B cell (primary cell): ENCODE results near the gene CCNL1. TPM values are rescaled to one million over a fixed set of nuclear protein-coding genes. Genes with fewer than 3 reads are reported as not detected.
A peak's percentile ranks its signal among the peaks of the same experiment; 100 is the strongest.

Source experiments
- ATAC-seq: fragments of 200-7000 bp; cut with Tn5 transposase; one replicate; pipeline ENCODE4 v1.10.0; 2021; ENCODE audit warnings: low read depth, mild to moderate bottlenecking, moderate number of reproducible peaks, moderate library complexity
- CTCF ChIA-PET: fragments of 350-600 bp; sonication (Branson Sonifier 250); formaldehyde crosslinking; loops from one replicate; lab custom pipeline; 2021; ENCODE audit warnings: antibody characterized with exemption, inconsistent platforms; lab: Charles Lee
- POLR2A ChIA-PET: fragments of 350-600 bp; sonication (Branson Sonifier 250); formaldehyde crosslinking; loops from one replicate; lab custom pipeline; 2021; ENCODE audit warnings: antibody characterized with exemption; lab: Charles Lee
- DNase-seq: peaks from one replicate; pipeline ENCODE4 v3.0.0; 2013
- H2AFZ ChIP-seq: 2 replicates; pipeline ENCODE4 v1.6.1; 2012; ENCODE audit warnings: mild to moderate bottlenecking, low read depth, low read length; ENCODE audit not compliant: insufficient read depth, poor library complexity, severe bottlenecking
- H3K27ac ChIP-seq, 2 donors: 1 replicate in 1 of 2; 2 replicates in 1 of 2; pipeline ENCODE4 v1.5.1; 2012 to 2013; ENCODE audit warnings: low read length in 2 of 2, mild to moderate bottlenecking in 2 of 2, moderate library complexity in 1 of 2
- H3K27me3 ChIP-seq, 4 experiments: fragments of 200-600 bp in 1 of 4; sonication (generic) in 1 of 4; replicated peaks in 1 of 4; 1 replicate in 2 of 4; 2 replicates in 2 of 4; pipeline versions ENCODE4 v1.6.1 to v1.7.0; 2013 to 2016; ENCODE audit warnings: low read length in 3 of 4, mild to moderate bottlenecking in 2 of 4, mixed read lengths in 1 of 4, moderate library complexity in 1 of 4; ENCODE audit not compliant: insufficient read depth in 4 of 4, control insufficient read depth in 3 of 4; ENCODE audit errors: control extremely low read depth in 1 of 4
- H3K36me3 ChIP-seq, 2 experiments: replicated peaks in 1 of 2; 1 replicate in 1 of 2; 2 replicates in 1 of 2; pipeline versions ENCODE4 v1.6.1 to v1.7.1; 2013; ENCODE audit warnings: low read length in 1 of 2; ENCODE audit not compliant: insufficient read depth in 2 of 2, control insufficient read depth in 1 of 2; ENCODE audit errors: control extremely low read depth in 1 of 2, extremely low read depth in 1 of 2
- H3K4me1 ChIP-seq, 2 donors: fragments of 200-600 bp in 1 of 2; sonication (generic) in 1 of 2; 1 replicate in 1 of 2; 2 replicates in 1 of 2; pipeline versions ENCODE4 v1.5.1 to v1.6.1; 2013 to 2017; ENCODE audit warnings: low read length in 2 of 2; ENCODE audit not compliant: control insufficient read depth in 2 of 2, insufficient read depth in 2 of 2
- H3K4me2 ChIP-seq: replicated peaks from 2 replicates; pipeline ENCODE3; 2012; ENCODE audit warnings: mild to moderate bottlenecking, low read depth, low read length; ENCODE audit not compliant: poor library complexity, severe bottlenecking
- H3K4me3 ChIP-seq, 5 experiments: fragments of 200-600 bp in 1 of 5; sonication (generic) in 1 of 5; 1 replicate in 3 of 5; 2 replicates in 2 of 5; pipeline versions ENCODE4 v1.5.1 to v1.7.0; 2011 to 2016; ENCODE audit warnings: low read length in 4 of 5, mild to moderate bottlenecking in 4 of 5, low read depth in 2 of 5, control low read depth in 1 of 5, moderate library complexity in 1 of 5; ENCODE audit not compliant: insufficient read depth in 1 of 5; ENCODE audit errors: control extremely low read depth in 1 of 5, extremely low read depth in 1 of 5
- H3K79me2 ChIP-seq: fragments of 200-600 bp; sonication (generic); one replicate; pipeline ENCODE4 v1.6.0; 2016; ENCODE audit warnings: low read length; ENCODE audit not compliant: control insufficient read depth, insufficient read depth
- H3K9ac ChIP-seq: fragments of 200-600 bp; sonication (generic); 2 replicates; pipeline ENCODE4 v1.6.1; 2017; ENCODE audit warnings: mild to moderate bottlenecking, low read length, moderate library complexity
- H3K9me3 ChIP-seq, 3 donors: one replicate each; pipeline versions ENCODE4 v1.6.1 to v1.7.1; 2013; ENCODE audit warnings: low read length in 2 of 3; ENCODE audit not compliant: control insufficient read depth in 2 of 3, insufficient read depth in 1 of 3; ENCODE audit errors: control extremely low read depth in 1 of 3
- H4K20me1 ChIP-seq: 2 replicates; pipeline ENCODE4 v1.6.0; 2012; ENCODE audit warnings: mild to moderate bottlenecking, low read length; ENCODE audit not compliant: insufficient read depth, control insufficient read depth, poor library complexity, severe bottlenecking
- H3K27ac Mint-ChIP-seq: one replicate; pipeline ENCODE4 v1.8.0; 2021; ENCODE audit warnings: mixed read lengths
- H3K27me3 Mint-ChIP-seq: one replicate; pipeline ENCODE4 v1.8.0; 2021; ENCODE audit warnings: mixed read lengths
- H3K4me1 Mint-ChIP-seq: one replicate; pipeline ENCODE4 v1.8.0; 2021; ENCODE audit warnings: mixed read lengths
- H3K4me3 Mint-ChIP-seq: one replicate; pipeline ENCODE4 v1.8.0; 2021; ENCODE audit warnings: mixed read lengths
- H3K9me3 Mint-ChIP-seq: one replicate; pipeline ENCODE4 v1.8.0; 2022; ENCODE audit warnings: mixed read lengths; ENCODE audit not compliant: insufficient read depth
- EZH2 ChIP-seq: IDR thresholded peaks from 2 replicates; pipeline ENCODE4 v1.6.1; 2012; ENCODE audit warnings: borderline replicate concordance, low read depth, mild to moderate bottlenecking, moderate library complexity, low read length; ENCODE audit not compliant: insufficient read depth, poor library complexity, severe bottlenecking
- WGBS: methylation state at CpG from one replicate; pipeline ENCODE4 v1.1.5; 2013; ENCODE audit warnings: missing lambda C conversion rate; ENCODE audit not compliant: insufficient coverage; 5-methylcytosine and 5-hydroxymethylcytosine counted together
- intact Hi-C: fragments of 100-400 bp; cut with micrococcal nuclease; formaldehyde crosslinking; loops from one replicate; pipeline ENCODE4 v1.10.0; 2022
- polyA plus RNA-seq: library from polyadenylated mRNA; depleted of rRNA; stranded (reverse); fragments of >200 nt; gene quantifications from 2 replicates; pipeline ENCODE4 v1.2.3, GENCODE V29; 2012
- total RNA-seq, 2 donors: library from RNA; stranded (reverse); fragments of 120-200 nt in 1 of 2; gene quantifications; 1 replicate in 1 of 2; 2 replicates in 1 of 2; pipeline versions ENCODE4 v1.2.3 to v1.2.4, GENCODE V29; 2013 to 2022
- TF ChIP-seq, protein P1 (sequence below): fragments of 200-600 bp; IDR thresholded peaks from one replicate; pipeline ENCODE4 v1.8.0; 2022; ENCODE audit warnings: antibody characterized with exemption, mild to moderate bottlenecking

The CCNL1 gene
- total and polyA plus RNA-seq, 2 donors (not counting 1 experiment from before 2014, with no cell fraction given): 322 to 655 TPM

DNA sequence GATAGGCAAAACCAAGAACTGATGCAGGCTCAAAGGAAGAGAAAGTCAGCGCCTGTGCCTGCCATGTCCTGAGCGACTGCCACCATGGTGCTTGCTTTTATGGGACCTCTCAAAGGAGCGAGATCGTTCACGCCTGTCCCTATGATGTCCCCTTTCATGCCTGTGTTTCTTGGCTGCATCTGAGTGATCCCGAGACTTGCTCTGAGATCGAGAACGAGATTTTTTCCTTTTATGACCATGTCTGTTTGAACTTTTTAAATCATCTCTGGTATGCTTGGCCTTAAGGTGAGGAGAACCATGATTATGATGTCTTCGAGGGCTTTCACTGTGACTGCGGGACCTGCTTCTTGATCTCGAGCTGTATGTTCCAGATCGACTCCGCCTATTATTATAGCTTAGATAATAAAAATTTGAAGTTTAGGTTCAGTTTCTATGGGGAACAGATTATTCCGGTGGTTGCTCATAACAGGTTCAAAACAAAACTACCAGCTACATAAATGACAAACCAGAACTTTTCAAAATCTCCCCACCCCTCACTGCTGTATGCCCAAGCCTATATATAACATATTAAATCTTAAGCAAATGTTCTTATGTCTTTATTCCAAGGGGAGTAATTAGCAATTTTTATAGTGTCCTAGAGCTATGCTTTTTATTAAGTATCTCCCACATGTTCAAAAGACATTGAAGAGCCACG, 11.6 kb downstream of the CCNL1 start:
- no peaks in the 10 kb centered on the region for H3K9me3 Mint-ChIP-seq
- H2AFZ ChIP-seq: no peak overlapping the region
- no peak overlapping the region for H3K27ac ChIP-seq
- no peak overlapping the region for H3K4me3 ChIP-seq
- intact Hi-C loops: no loop called here
- H3K27ac Mint-ChIP-seq: no peak overlapping the region
- peaks cover 8 to 99% of the 10 kb centered on the region in 2 experiments for H3K36me3 ChIP-seq
- no peaks in the 10 kb centered on the region for H3K27me3 Mint-ChIP-seq
- ChIA-PET POLR2A (interaction anchor here (1.2 kb wide), 1 partner anchor 12 kb away, joined by 3 read pairs; no protein-coding TSS in a partner anchor), CTCF (interaction anchor here (1.5 kb wide), 1 partner anchor 11 kb away, joined by 7 read pairs; no protein-coding TSS in a partner anchor)
- peaks cover 30% of the 10 kb centered on the region for H4K20me1 ChIP-seq
- no peak for ATAC-seq
- no peaks in the 10 kb centered on the region for H3K4me1 ChIP-seq
- no peaks in the 10 kb centered on the region for H3K27me3 ChIP-seq
- TF ChIP-seq, protein P1, sequence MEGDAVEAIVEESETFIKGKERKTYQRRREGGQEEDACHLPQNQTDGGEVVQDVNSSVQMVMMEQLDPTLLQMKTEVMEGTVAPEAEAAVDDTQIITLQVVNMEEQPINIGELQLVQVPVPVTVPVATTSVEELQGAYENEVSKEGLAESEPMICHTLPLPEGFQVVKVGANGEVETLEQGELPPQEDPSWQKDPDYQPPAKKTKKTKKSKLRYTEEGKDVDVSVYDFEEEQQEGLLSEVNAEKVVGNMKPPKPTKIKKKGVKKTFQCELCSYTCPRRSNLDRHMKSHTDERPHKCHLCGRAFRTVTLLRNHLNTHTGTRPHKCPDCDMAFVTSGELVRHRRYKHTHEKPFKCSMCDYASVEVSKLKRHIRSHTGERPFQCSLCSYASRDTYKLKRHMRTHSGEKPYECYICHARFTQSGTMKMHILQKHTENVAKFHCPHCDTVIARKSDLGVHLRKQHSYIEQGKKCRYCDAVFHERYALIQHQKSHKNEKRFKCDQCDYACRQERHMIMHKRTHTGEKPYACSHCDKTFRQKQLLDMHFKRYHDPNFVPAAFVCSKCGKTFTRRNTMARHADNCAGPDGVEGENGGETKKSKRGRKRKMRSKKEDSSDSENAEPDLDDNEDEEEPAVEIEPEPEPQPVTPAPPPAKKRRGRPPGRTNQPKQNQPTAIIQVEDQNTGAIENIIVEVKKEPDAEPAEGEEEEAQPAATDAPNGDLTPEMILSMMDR: no peak
- no peak for TF ChIP-seq EZH2
- H3K4me1 Mint-ChIP-seq: peaks cover 3% of the 10 kb centered on the region
- no peak overlapping the region for H3K4me3 Mint-ChIP-seq
- no peak overlapping the region for H3K9ac ChIP-seq
- WGBS: 83% methylated on average over 7 of the region's 15 CpGs
- H3K4me2 ChIP-seq: no peak overlapping the region
- no peak for DNase-seq
- no peaks in the 10 kb centered on the region for H3K79me2 ChIP-seq
- no peaks in the 10 kb centered on the region for H3K9me3 ChIP-seq

DNA sequence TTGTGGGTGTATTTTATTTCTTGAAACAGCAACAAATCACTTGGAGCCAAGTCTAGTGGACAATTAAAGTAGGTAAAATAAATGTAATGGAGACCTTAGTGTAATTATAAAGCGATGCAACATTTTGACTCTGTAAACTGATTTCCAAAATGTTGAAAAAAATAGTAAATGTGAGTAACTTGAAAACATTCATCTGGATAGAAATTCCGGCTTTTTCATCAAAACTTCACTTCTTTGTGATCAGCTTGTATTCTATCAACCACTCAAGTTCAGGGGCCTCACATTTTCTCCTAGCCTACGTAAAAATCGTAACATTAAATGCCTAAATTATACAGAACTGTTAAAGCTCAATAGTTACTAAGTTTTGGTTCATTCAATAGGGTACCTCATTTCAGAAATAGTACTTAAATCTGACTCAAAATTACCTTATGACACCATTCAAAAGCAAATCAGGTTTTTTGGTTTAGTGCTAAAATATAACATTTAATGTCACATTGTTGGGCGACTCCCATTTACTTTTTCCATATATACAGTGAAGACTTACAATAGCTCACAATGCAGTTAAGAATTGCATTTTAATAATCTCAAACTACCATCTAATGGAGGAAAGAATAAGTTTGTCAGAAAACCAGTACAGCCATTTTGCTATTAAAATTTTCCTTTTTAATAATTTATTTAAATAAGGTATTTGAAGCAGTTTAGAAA, 12.7 kb downstream of the CCNL1 start:
- TF ChIP-seq, protein P1: no peak
- TF ChIP-seq EZH2: no peak
- Histone ChIP-seq H3K9me3 (no peaks in the 10 kb centered on the region), H3K27me3 (no peaks in the 10 kb centered on the region), H3K27ac (peak overlapping the region in 1 of 2 donors; percentile 40), H3K4me1 (no peaks in the 10 kb centered on the region), H3K4me3 (no peak overlapping the region), H3K79me2 (no peaks in the 10 kb centered on the region), H2AFZ (no peak overlapping the region), H3K4me2 (no peak overlapping the region), H3K36me3 (peaks cover 7 to 90% of the 10 kb centered on the region in 2 experiments), H4K20me1 (peaks cover 20% of the 10 kb centered on the region), H3K9ac (no peak overlapping the region)
- H3K9me3 Mint-ChIP-seq: no peaks in the 10 kb centered on the region
- no peak overlapping the region for H3K27ac Mint-ChIP-seq
- no CpG with 5 or more reads among the region's 5 CpGs for WGBS
- peaks cover 3% of the 10 kb centered on the region for H3K4me1 Mint-ChIP-seq
- no peak overlapping the region for H3K4me3 Mint-ChIP-seq
- ChIA-PET POLR2A (no interaction called here), CTCF (interaction anchor here (0.7 to 2.3 kb wide), 3 partner anchors 9 to 995 kb away, joined by 3 to 7 read pairs (median 3); no protein-coding TSS in a partner anchor)
- ATAC-seq (no peak), DNase-seq (no peak)
- intact Hi-C loops: no loop called here
- no peaks in the 10 kb centered on the region for H3K27me3 Mint-ChIP-seq
